GM12878 (cell line): ENCODE results near the gene ZNF341.

Experiments used
- BHLHE40 ChIP-seq, 2 experiments: fragments of 450-650 bp in 1 of 2; IDR thresholded peaks; 2 replicates each; pipeline ENCODE4 v1.6.1; 2011 to 2017; ENCODE audit warnings: low read depth in 2 of 2, borderline replicate concordance in 1 of 2, improper control_type of control experiment in 1 of 2, low read length in 1 of 2, mild to moderate bottlenecking in 1 of 2
- CHD2 ChIP-seq: IDR thresholded peaks from 2 replicates; pipeline ENCODE4 v1.6.1; 2011; ENCODE audit warnings: low read depth, low read length, improper control_type of control experiment, borderline replicate concordance
- EZH2 ChIP-seq: IDR thresholded peaks from 2 replicates; pipeline ENCODE4 v1.6.1; 2012; ENCODE audit warnings: low read depth, mild to moderate bottlenecking, control low read depth, inconsistent platforms, low read length, borderline replicate concordance; ENCODE audit not compliant: control insufficient read depth
- IKZF1 ChIP-seq: fragments of 450-650 bp; conservative IDR thresholded peaks from 2 replicates; pipeline ENCODE4 v1.6.1; 2017; ENCODE audit warnings: antibody characterized with exemption, mild to moderate bottlenecking
- KAT2A ChIP-seq: conservative IDR thresholded peaks from 2 replicates; pipeline ENCODE4 v1.6.1; 2011; ENCODE audit warnings: low read depth, low read length; ENCODE audit not compliant: control insufficient read depth
- POLR2AphosphoS5 ChIP-seq: IDR thresholded peaks from 2 replicates; pipeline ENCODE4 v1.6.1; 2011; ENCODE audit warnings: mild to moderate bottlenecking, low read length, inconsistent platforms
- RAD21 ChIP-seq: IDR thresholded peaks from 2 replicates; pipeline ENCODE4 v1.6.1; 2011; ENCODE audit warnings: mild to moderate bottlenecking, low read depth, low read length, moderate library complexity; ENCODE audit not compliant: insufficient read depth
- RCOR1 ChIP-seq: conservative IDR thresholded peaks from 2 replicates; pipeline ENCODE4 v1.6.1; 2012; ENCODE audit warnings: low read depth, low read length, improper control_type of control experiment
- RFX5 ChIP-seq: IDR thresholded peaks from 2 replicates; pipeline ENCODE4 v1.6.1; 2011; ENCODE audit warnings: low read depth, low read length, improper control_type of control experiment
- TAF1 ChIP-seq: IDR thresholded peaks from 2 replicates; pipeline ENCODE4 v1.6.1; 2011; ENCODE audit warnings: mild to moderate bottlenecking, low read depth, low read length, borderline replicate concordance
- ZZZ3 ChIP-seq: IDR thresholded peaks from 2 replicates; pipeline ENCODE4 v1.6.1; 2011; ENCODE audit warnings: low read depth; ENCODE audit not compliant: control insufficient read depth, insufficient read length

- TF ChIP-seq KAT2A, result no peak
- no peak for TF ChIP-seq EZH2
- TF ChIP-seq RFX5, result no peak
- TF ChIP-seq ZZZ3, result no peak
- no peak for TF ChIP-seq RCOR1
- no peak for TF ChIP-seq POLR2AphosphoS5
- no peak for TF ChIP-seq IKZF1
- TF ChIP-seq RAD21, result no peak
- TF ChIP-seq BHLHE40 (IDR thresholded peaks at IDR 0.05; ENCODE audit: borderline replicate concordance in 1 of 2, low read depth in 2 of 2, low read length in 1 of 2), result no peak
- no peak for TF ChIP-seq TAF1
- no peak for TF ChIP-seq CHD2
Measured at GRCh38 chr20:33687370-33687915, 44.4 kb upstream of the ZNF341 start.
